ENCODE measurements around the gene SAA2.
"Not testable (repeated sequence)": the region's sequence is repeated elsewhere in the genome, so short reads cannot be mapped to it uniquely, and the experiment has no call there.

Gene SAA2

GRCh38 chr11:18248561-18248960, at the start of gene SAA2:
SAA2 (minus strand) TSS chr11:18248668; CDS start chr11:18248011, 657 bp downstream.
- no peak for DNase-seq (ENCODE audit: low read depth)

- no peak for DNase-seq (ENCODE audit: low read depth)
Observed at GRCh38 chr11:18295316-18295715, 46.8 kb upstream of the SAA2 start.

- DNase-seq (ENCODE audit: low read depth): no peak
Observed at GRCh38 chr11:18294862-18295261, 46.4 kb upstream of the SAA2 start.

GRCh38 chr11:18288911-18289310, 40.4 kb upstream of the SAA2 start:
- no peak for DNase-seq (ENCODE audit: low read depth)

GRCh38 chr11:18285841-18286240, 37.4 kb upstream of the SAA2 start:
- no peak for DNase-seq (ENCODE audit: low read depth)

GRCh38 chr11:18282626-18283025, 34.2 kb upstream of the SAA2 start:
- DNase-seq (ENCODE audit: low read depth): no peak

GRCh38 chr11:18280438-18281045, 32.1 kb upstream of the SAA2 start:
- DNase-seq (ENCODE audit: low read depth): no peak

GRCh38 chr11:18277565-18278271, 29.2 kb upstream of the SAA2 start:
- DNase-seq (ENCODE audit: low read depth): no peak

- DNase-seq (ENCODE audit: low read depth): no peak
Observed at GRCh38 chr11:18271206-18271605, 22.7 kb upstream of the SAA2 start.

GRCh38 chr11:18270102-18270501, 21.6 kb upstream of the SAA2 start:
- DNase-seq (ENCODE audit: low read depth): no peak

- DNase-seq (ENCODE audit: low read depth): not testable (repeated sequence)
Observed at GRCh38 chr11:18269252-18269651, 20.8 kb upstream of the SAA2 start.

GRCh38 chr11:18267335-18268133, 19.1 kb upstream of the SAA2 start:
- not testable (repeated sequence) for DNase-seq (ENCODE audit: low read depth)

- DNase-seq (ENCODE audit: low read depth): no peak
Observed at GRCh38 chr11:18265949-18266348, 17.5 kb upstream of the SAA2 start, which contains the start of gene SAA1. SAA1 (plus strand) TSS chr11:18266264; CDS start chr11:18266888, 624 bp downstream.

- DNase-seq (ENCODE audit: low read depth): no peak
Observed at GRCh38 chr11:18264677-18265555, 16.4 kb upstream of the SAA2 start.

- no peak for DNase-seq (ENCODE audit: low read depth)
Observed at GRCh38 chr11:18264035-18264434, 15.6 kb upstream of the SAA2 start.

- not testable (repeated sequence) for DNase-seq (ENCODE audit: low read depth)
Observed at GRCh38 chr11:18262681-18263350, 14.3 kb upstream of the SAA2 start.

- DNase-seq (ENCODE audit: low read depth): no peak
Observed at GRCh38 chr11:18261721-18262120, 13.3 kb upstream of the SAA2 start.

- DNase-seq (ENCODE audit: low read depth): no peak
Observed at GRCh38 chr11:18259259-18259658, 10.8 kb upstream of the SAA2 start.

GRCh38 chr11:18254781-18255361, 6.4 kb upstream of the SAA2 start:
- DNase-seq (ENCODE audit: low read depth): no peak

GRCh38 chr11:18253778-18254338, 5.4 kb upstream of the SAA2 start:
- no peak for DNase-seq (ENCODE audit: low read depth)

- no peak for DNase-seq (ENCODE audit: low read depth)
Observed at GRCh38 chr11:18253233-18253632, 4.8 kb upstream of the SAA2 start.
